GM18868 (cell line): ENCODE measurements around the gene ADGRV1.
"Not testable (repeated sequence)": the region's sequence is repeated elsewhere in the genome, so short reads cannot be mapped to it uniquely, and the experiment has no call there.

ENCODE experiments used
- ATAC-seq: cut with Tn5 transposase; IDR thresholded peaks from one replicate; pipeline ENCODE4 v1.9.1; 2021; ENCODE audit warnings: mild to moderate bottlenecking, moderate library complexity; ENCODE audit not compliant: unreplicated experiment

ADGRV1 gene

GRCh38 chr5:90595766-90596165 is 37.2 kb downstream of the ADGRV1 start:
- ATAC-seq: not testable (repeated sequence)

GRCh38 chr5:90598293-90598692 is 39.7 kb downstream of the ADGRV1 start:
- no peak for ATAC-seq

DNA sequence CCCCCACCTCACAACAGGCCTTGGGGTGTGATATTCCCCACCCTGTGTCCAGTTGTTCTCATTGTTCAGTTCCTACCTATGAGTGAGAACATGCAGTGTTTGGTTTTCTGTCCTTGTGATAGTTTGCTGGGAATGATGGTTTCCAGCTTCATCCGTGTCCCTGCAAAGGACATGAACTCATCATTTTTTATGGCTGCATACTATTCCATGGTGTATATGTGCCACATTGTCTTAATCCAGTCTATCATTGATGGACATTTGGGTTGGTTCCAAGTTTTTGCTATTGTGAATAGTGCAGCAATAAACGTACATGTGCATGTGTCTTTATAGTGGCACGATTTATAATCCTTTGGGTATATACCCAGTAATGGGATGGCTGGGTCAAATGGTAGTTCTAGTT is 41.7 kb downstream of the ADGRV1 start:
- ATAC-seq: not testable (repeated sequence)

DNA sequence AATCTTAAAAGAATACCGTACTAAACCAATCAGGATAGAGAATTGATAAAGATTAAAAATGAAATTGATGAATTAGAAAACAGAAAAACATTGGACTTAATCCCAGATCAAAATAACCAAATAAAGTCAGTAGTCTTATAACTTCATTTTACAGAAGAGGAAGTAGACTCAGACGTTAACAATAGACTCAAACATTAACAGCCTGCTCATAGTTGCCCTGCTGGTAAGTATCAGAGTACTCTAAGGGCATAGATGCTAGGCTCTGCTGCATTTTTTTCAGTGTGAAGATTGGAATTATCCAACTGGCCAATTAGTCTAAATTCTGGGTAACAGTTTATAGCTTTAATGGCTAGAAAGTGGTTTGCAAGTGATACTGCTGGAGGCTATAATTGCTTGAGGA is 42.9 kb downstream of the ADGRV1 start:
- ATAC-seq: no peak

DNA sequence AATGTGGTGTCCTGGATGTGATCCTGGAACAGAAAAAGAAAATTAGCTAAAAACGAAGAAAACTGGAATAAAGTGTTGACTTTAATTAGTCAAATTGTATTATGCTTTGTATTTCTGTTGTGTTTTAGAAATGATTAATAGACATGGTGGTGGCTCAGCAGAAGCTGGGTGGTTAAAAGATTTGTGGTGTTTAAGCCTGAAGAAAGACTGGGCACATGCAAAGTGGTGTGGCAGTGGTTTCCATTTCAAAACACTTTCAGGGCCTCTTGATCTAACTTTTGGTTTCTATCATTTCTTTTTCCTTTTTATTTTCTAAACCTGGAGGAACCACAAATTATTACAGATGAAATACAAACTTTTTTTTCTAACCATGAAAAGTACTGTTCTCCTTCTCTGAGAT is 44.1 kb downstream of the ADGRV1 start:
- no peak for ATAC-seq

DNA sequence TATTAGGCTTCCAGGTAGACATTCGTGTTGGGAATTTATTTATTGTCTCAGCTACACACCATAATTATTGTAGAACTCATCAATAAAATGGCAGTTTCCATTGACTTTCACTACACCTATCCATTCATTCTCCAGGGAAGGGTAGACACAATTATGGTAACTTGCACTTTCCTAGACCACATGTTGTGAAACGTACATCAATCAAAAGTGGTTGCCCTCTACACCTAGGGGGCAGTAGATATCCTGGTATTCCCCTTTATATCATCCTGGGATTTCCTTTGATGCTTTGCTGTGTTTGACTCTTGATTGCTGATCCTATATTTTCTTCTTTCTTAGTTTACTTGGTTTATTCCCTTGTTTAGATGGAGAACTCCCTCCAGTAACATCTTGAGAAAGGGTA is 47.9 kb downstream of the ADGRV1 start:
- ATAC-seq: no peak

GRCh38 chr5:90612919-90613318 is 54.3 kb downstream of the ADGRV1 start:
- peak; percentile 99 for ATAC-seq

DNA sequence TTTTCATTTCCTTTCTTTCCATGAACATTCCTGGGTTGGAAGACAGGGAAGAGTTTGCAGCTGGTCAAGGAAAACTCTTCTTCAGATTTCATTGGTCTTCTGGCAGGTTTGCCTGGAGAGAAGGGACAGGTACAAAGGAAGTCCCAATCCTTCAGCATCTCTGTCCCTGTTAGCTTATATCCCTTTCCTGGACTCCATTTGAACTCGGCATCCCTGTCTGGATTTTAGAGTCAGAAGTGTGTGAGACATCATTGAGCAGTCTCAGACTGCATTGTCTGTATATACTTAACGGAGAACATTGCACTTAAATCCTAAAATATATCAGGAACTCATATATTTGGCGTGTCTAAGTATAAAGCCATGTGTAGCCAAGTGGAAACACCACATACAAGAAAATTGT is 54.9 kb downstream of the ADGRV1 start:
- ATAC-seq: no peak

GRCh38 chr5:90613918-90614504 is 55.4 kb downstream of the ADGRV1 start:
- no peak for ATAC-seq

DNA sequence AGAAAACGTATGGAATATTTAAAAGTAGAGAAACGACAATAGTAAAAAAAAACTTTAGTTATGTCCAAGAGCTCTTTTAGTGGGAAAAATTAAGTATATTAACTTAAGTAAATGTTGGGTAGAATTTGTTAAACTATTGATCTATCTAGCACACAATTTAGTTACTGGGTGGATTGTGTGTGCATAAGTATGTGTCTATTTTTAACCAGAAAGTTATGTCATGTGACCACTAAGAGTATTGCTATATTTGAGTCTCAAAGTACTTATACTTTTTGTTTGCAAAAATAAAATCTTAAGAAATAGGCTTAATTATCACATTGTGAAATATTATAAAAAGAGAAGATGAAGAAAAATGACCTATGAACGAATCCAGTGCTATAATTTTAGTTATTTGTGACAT is 56.8 kb downstream of the ADGRV1 start:
- no peak for ATAC-seq

DNA sequence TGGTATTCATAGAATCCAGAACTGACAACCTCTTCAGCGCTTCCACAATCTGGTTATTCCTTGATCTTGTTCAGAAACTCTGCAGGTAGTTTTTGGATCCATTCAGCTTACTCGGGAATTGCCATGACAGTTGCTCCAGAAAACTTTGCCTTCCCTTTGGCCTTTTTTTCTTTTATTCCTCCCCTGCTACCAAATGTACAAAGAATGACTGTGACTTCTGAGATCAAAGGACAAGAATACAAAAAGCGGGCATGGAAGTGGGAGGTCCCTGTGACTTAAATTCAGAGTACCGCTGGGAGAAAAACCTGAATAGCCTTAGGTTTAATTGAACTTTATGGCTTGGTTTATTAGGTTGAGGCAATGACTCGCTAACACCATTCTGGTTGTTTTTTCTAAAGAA is 59.5 kb downstream of the ADGRV1 start:
- ATAC-seq: no peak

- not testable (repeated sequence) for ATAC-seq
These were observed 61.2 kb downstream of the ADGRV1 start for GRCh38 chr5:90619762-90620161.

DNA sequence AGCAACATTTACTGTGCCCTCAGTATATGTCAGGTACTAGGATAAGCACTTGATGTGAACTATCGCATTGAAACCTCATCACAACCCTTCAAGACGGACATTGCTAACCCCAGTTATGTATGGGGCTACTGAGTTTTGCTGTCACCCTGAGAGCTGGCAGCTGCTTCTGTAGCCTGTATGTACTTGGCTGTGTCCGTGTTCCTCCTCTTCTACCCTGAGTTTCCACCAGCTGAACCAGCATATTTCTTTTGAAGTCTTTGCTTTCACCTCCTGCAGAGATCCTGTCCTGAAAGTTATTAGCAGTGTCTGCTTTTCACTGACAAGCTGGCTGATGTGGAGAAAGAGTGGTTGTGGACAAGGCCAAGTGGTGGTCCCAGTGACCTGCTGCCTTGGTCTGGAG is 63.3 kb downstream of the ADGRV1 start:
- ATAC-seq: no peak

DNA sequence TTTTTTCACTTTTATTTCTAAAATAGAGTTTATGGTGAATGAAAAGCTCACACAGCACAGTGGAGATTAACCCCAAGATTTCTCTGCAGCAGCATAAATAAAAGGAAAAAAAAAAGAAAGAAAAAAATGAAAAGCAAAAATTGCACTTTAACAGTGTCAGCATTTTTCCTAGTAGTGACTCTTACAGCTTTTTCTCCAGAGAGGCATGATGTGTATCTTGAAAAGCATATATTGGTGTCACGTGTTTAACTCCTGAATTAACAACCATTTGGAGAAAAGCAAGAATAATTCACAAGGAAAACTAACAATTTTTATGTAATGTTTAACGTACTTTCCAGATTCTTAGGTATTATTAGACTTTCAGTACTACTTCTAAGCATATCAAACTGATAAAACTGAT is 67.9 kb downstream of the ADGRV1 start:
- no peak for ATAC-seq

DNA sequence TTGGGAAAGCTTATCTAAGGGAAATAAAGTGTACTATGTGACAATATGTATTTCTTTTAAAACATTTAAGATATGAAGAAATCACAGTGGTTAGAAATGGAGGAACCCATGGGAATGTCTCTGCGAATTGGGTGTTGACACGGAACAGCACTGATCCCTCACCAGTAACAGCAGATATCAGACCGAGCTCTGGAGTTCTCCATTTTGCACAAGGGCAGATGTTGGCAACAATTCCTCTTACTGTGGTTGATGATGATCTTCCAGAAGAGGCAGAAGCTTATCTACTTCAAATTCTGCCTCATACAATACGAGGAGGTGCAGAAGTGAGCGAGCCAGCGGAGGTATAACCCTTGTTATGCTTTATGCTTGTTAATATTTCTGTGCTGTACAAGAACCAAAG is 69.9 kb downstream of the ADGRV1 start:
- no peak for ATAC-seq

DNA sequence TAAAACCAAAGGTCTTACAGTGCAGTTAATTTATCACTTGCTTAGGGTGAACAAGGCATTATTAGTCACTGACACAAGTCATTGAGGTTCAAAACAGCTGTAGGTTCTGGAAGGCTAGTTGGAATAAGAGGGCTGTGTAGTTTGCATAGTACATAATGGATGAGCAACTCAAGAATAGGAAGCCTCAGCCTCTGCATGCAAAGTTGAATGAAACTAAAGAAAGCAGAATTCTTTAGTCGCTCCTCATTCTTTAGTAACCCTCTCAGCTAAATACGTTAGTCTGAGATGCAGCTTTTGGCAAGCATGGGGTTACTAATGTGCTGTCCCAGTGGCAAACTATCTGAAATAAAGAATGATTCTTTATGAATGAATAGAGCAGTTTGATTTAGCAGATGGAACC is 74.2 kb downstream of the ADGRV1 start:
- no peak for ATAC-seq

DNA sequence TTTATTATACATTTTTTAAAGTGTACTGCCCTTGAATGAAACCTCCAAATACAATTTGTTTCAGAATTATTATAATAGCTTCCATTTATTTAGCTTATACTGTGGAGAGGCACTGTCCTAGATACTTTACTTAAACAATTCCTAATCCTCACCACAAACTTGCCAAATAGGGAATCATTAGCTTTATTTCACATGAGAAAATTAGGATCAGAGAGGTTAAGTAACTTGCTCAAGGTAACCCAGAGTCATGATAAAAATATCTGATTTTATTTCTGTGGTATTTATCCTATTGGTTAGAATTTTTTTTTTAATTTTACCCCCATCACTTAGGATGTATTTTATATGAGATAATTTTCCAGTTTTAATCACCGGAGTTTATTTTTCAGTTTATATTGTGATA is 78.4 kb downstream of the ADGRV1 start:
- no peak for ATAC-seq

DNA sequence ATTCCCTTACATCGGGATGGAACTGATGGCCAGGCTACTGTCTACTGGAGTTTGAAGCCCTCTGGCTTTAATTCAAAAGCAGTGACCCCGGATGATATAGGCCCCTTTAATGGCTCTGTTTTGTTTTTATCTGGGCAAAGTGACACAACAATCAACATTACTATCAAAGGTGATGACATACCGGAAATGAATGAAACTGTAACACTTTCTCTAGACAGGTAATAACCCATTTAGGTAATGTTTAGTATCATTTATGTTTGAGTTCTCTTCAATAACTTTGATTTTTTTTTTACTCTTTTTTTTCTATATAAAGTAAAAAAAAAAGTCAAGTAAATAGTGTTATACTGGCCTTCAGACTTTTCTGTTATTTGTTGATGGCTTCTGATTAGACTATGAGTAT is 79.1 kb downstream of the ADGRV1 start:
- no peak for ATAC-seq

DNA sequence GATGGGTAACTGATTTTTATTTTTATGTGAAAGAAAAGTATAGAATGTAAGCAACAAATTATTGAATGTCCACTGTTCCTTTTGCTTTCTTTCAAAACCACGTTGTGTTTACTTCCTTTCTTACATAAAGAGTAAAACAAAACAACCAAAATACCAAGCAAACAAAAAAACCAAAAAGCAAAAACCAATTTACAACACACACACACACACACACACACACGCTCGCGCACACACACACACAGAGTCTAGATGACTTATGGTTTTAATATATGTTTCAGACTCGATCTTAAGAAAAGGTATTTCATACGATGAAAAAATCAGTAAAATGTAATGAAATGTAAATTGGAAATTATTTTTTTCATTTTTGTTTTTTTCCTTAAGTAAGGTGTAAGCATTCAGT is 80.3 kb downstream of the ADGRV1 start:
- no peak for ATAC-seq

DNA sequence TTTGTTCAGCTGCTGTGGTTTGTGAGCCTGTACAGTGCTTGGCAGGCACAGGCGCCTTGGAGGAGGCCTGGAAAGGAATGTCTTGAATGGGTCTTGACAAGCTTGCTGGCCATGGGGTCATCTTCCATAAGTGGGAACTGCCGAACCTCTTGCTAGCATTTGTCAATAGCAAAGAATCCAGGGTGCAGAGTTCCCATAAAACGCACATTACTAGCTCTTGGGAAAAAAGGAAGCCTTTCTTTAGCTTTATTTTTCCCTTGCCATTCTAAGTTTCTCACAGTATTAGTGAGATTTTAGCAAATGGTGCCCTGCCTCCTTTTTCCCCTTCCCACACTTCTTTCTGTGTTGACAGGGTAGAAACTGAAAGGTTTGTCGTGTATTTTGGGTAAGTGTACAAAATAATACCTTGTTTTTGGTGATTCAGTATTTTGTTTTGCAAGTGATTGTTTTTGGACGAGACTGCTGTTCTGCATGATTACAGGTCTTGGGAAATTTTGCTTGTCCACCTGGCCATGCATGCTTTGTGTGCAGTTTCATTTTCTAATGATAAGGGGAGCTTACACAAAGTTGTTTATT is 82.0 kb downstream of the ADGRV1 start:
- peak; percentile 76 for ATAC-seq

DNA sequence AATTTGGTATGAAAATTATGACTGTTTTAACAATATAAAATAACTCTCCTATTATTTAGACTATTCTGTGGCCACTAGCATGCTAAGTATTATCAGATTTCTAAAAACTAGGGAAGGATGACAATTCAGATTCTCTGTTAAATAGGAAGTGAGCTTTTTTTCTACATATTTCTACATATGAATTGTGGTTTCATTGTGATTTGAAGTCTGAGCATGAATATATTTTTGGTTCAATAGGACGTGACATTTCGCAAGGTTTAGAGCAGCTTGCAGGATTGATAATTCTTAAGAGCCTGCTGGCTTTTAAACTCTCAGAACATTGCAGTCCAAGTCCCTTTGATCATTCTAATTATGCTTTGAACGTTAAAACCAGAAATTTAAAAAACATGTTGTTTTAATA is 82.9 kb downstream of the ADGRV1 start:
- peak; percentile 39 for ATAC-seq

- ATAC-seq: no peak
These were observed 84.2 kb downstream of the ADGRV1 start for GRCh38 chr5:90642706-90643229.

DNA sequence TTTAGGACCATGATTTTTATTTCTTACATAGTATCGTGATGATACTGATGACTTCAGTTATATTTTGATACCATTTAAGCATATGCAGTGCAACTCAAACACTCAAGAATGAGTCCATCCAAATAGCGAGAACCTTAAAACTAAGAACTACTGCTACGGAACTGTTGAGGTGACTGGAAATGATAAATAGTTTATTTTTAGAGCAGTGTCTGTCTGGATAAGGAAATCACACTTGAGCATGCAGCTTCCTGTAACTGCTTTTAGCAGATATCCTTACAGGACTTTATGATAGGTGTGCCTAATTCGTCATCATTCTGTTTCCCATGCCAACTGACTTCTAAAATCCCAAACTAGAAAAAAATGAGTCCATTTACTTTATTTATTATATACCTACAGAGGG is 85.5 kb downstream of the ADGRV1 start:
- no peak for ATAC-seq
